Endodermal cell (in vitro differentiated cells): ENCODE data around the gene MARCHF10. TPM values are rescaled to one million over a fixed set of nuclear protein-coding genes. Genes with fewer than 3 reads are reported as not detected.

ENCODE experiments used
- DNase-seq: peaks from one replicate; pipeline ENCODE4 v3.0.0-alpha.2; 2017
- H3K27ac ChIP-seq: 2 replicates; pipeline ENCODE4 v1.5.1; 2013; ENCODE audit warnings: mild to moderate bottlenecking, low read depth, low read length, moderate library complexity
- H3K27me3 ChIP-seq: 2 replicates; pipeline ENCODE4 v1.6.1; 2013; ENCODE audit warnings: mild to moderate bottlenecking, low read length, moderate library complexity; ENCODE audit not compliant: insufficient read depth, control insufficient read depth, poor library complexity, severe bottlenecking
- H3K36me3 ChIP-seq: 2 replicates; pipeline ENCODE4 v1.7.0; 2013; ENCODE audit warnings: mild to moderate bottlenecking, low read length, moderate library complexity; ENCODE audit not compliant: control insufficient read depth, insufficient read depth
- H3K4me1 ChIP-seq: one replicate; pipeline ENCODE4 v1.7.0; 2013; ENCODE audit warnings: low read length; ENCODE audit not compliant: control insufficient read depth, insufficient read depth
- H3K4me3 ChIP-seq: 2 replicates; pipeline ENCODE4 v1.5.1; 2013; ENCODE audit warnings: mild to moderate bottlenecking, low read length, moderate library complexity
- H3K9ac ChIP-seq: 2 replicates; pipeline ENCODE4 v1.6.1; 2013; ENCODE audit warnings: mild to moderate bottlenecking, low read length, moderate library complexity; ENCODE audit not compliant: poor library complexity, severe bottlenecking; ENCODE audit errors: extremely low read depth
- H3K9me3 ChIP-seq: 2 replicates; pipeline ENCODE4 v1.6.1; 2013; ENCODE audit warnings: mild to moderate bottlenecking, low read length, moderate library complexity; ENCODE audit not compliant: control insufficient read depth
- H3K27ac Mint-ChIP-seq: 2 replicates; pipeline ENCODE4 v1.8.0; 2020; ENCODE audit warnings: mixed read lengths
- H3K27me3 Mint-ChIP-seq: 2 replicates; pipeline ENCODE4 v1.8.0; 2021; ENCODE audit warnings: mild to moderate bottlenecking, mixed read lengths; ENCODE audit not compliant: insufficient read depth
- H3K36me3 Mint-ChIP-seq: 2 replicates; pipeline ENCODE4 v1.8.0; 2020; ENCODE audit warnings: low read depth, mixed read lengths
- H3K4me1 Mint-ChIP-seq: 2 replicates; pipeline ENCODE4 v1.8.0; 2020; ENCODE audit warnings: mixed read lengths
- H3K4me3 Mint-ChIP-seq: 2 replicates; pipeline ENCODE4 v1.8.0; 2020; ENCODE audit warnings: mild to moderate bottlenecking, moderate library complexity, mixed read lengths
- H3K9me3 Mint-ChIP-seq: 2 replicates; pipeline ENCODE4 v1.8.0; 2020; ENCODE audit warnings: mild to moderate bottlenecking, mixed read lengths
- WGBS, 2 experiments: methylation state at CpG; one replicate each; pipeline versions ENCODE4 v1.1.5 to v1.1.7; 2013; ENCODE audit warnings: missing lambda C conversion rate in 2 of 2, mixed read lengths in 1 of 2; ENCODE audit not compliant: insufficient coverage in 1 of 2, insufficient read length in 1 of 2; 5-methylcytosine and 5-hydroxymethylcytosine counted together
- total RNA-seq, 2 donors: library from RNA; stranded (reverse); fragmentation: NEBNext Ultra II Directional in 1 of 2; extraction: Animal tissue kit (Norgen Biotek cat#: 25700) in 1 of 2; gene quantifications; 2 replicates in 1 of 2; 3 replicates in 1 of 2; pipeline ENCODE4 v1.2.1, GENCODE V29; 2021
- TF ChIP-seq, protein P1 (sequence below): fragments of 200-600 bp; sonication (generic); conservative IDR thresholded peaks from 2 replicates; pipeline ENCODE4 v1.5.0; 2021; ENCODE audit warnings: antibody characterized with exemption, mild to moderate bottlenecking

The MARCHF10 gene
- total RNA-seq, 2 donors from 2014 or later, result 0.57 to 1.7 TPM

- peaks cover 25% of the 10 kb centered on the region for H3K9me3 Mint-ChIP-seq
- no peak overlapping the region for H3K27ac Mint-ChIP-seq
- Histone ChIP-seq H3K4me3 (no peak overlapping the region), H3K27ac (no peak overlapping the region), H3K4me1 (no peaks in the 10 kb centered on the region), H3K9ac (no peak overlapping the region), H3K27me3 (no peaks in the 10 kb centered on the region), H3K9me3 (peaks cover 14% of the 10 kb centered on the region), H3K36me3 (no peaks in the 10 kb centered on the region)
- H3K4me3 Mint-ChIP-seq, result no peak overlapping the region
- H3K36me3 Mint-ChIP-seq, result peaks cover 8% of the 10 kb centered on the region
- 92 to 96% methylated on average over 6 to 8 of the region's 8 CpGs for WGBS, 2 experiments
- peaks cover 3% of the 10 kb centered on the region for H3K4me1 Mint-ChIP-seq
- TF ChIP-seq, protein P1, sequence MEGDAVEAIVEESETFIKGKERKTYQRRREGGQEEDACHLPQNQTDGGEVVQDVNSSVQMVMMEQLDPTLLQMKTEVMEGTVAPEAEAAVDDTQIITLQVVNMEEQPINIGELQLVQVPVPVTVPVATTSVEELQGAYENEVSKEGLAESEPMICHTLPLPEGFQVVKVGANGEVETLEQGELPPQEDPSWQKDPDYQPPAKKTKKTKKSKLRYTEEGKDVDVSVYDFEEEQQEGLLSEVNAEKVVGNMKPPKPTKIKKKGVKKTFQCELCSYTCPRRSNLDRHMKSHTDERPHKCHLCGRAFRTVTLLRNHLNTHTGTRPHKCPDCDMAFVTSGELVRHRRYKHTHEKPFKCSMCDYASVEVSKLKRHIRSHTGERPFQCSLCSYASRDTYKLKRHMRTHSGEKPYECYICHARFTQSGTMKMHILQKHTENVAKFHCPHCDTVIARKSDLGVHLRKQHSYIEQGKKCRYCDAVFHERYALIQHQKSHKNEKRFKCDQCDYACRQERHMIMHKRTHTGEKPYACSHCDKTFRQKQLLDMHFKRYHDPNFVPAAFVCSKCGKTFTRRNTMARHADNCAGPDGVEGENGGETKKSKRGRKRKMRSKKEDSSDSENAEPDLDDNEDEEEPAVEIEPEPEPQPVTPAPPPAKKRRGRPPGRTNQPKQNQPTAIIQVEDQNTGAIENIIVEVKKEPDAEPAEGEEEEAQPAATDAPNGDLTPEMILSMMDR, result no peak
- peak; percentile 43 for DNase-seq
- peaks cover 7% of the 10 kb centered on the region for H3K27me3 Mint-ChIP-seq
These were observed 95.9 kb downstream of the MARCHF10 start for GRCh38 chr17:62712171-62712581.

DNA sequence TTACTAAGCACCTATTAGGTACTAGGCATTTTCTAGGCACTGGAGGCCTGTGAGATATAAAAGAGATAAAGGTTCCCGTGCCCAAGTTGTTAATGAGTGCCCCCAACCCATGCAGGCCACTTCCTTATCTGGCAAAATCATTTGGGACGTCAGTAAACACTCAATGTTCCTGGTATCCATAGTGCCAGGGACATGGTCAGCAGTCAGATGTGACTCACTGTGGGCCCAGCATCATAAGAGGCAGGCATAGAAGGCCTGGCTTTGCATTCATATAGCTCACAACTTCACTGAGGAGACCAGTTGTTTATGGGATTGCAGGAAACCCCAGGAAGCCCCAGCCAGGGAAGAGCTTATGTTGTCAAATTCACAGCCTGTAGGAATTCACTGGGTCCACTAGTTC, 99.5 kb downstream of the MARCHF10 start:
- Mint-ChIP-seq H3K27ac (no peak overlapping the region), H3K4me1 (peaks cover 25% of the 10 kb centered on the region), H3K9me3 (peaks cover 27% of the 10 kb centered on the region), H3K27me3 (peaks cover 12% of the 10 kb centered on the region), H3K36me3 (peaks cover 8% of the 10 kb centered on the region), H3K4me3 (no peak overlapping the region)
- no peaks in the 10 kb centered on the region for H3K36me3 ChIP-seq
- no peak overlapping the region for H3K27ac ChIP-seq
- no peak overlapping the region for H3K4me3 ChIP-seq
- no peak overlapping the region for H3K9ac ChIP-seq
- TF ChIP-seq, protein P1, result no peak
- peaks cover under 1% of the 10 kb centered on the region for H3K27me3 ChIP-seq
- H3K4me1 ChIP-seq, result peaks cover 9% of the 10 kb centered on the region
- 77 to 79% methylated on average over 1 to 2 of the region's 2 CpGs for WGBS, 2 experiments
- DNase-seq, result peak; percentile 59
- H3K9me3 ChIP-seq, result peaks cover 14% of the 10 kb centered on the region

DNA sequence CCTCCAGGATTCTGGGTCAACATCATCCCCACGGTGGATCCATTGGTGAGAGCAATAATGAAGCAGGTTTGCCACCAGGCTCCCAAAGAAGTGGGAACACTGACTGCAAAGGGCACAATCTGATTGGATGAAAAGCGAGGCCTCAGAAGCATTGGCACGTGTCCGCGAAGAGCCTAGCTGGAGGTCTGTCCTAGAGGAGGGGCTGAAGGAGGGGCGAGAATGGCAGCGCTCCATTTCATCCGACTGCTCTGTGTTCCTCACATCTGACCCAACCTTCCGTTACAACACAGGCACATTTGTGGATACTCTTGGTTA, 100.7 kb downstream of the MARCHF10 start:
- no peak for DNase-seq
- Histone ChIP-seq H3K9me3 (peaks cover 14% of the 10 kb centered on the region), H3K27me3 (peaks cover 10% of the 10 kb centered on the region), H3K27ac (no peak overlapping the region), H3K4me3 (no peak overlapping the region), H3K9ac (no peak overlapping the region), H3K36me3 (no peaks in the 10 kb centered on the region), H3K4me1 (peaks cover 9% of the 10 kb centered on the region)
- TF ChIP-seq, protein P1, result no peak
- Mint-ChIP-seq H3K4me1 (peaks cover 25% of the 10 kb centered on the region), H3K27me3 (peaks cover 23% of the 10 kb centered on the region), H3K4me3 (no peak overlapping the region), H3K36me3 (peaks cover 8% of the 10 kb centered on the region), H3K9me3 (peaks cover 27% of the 10 kb centered on the region), H3K27ac (no peak overlapping the region)
- WGBS, 2 experiments, result 85 to 95% methylated on average over 6 to 9 of the region's 9 CpGs
